Inflammatory macrophage treated with lipopolysaccharide for 4 hours (primary cell): ENCODE data around the gene INPP5D.
"Not testable (repeated sequence)": the region's sequence is repeated elsewhere in the genome, so short reads cannot be mapped to it uniquely, and the experiment has no call there.

Experiments used
- DNase-seq: peaks from one replicate; pipeline ENCODE4 v3.0.0-alpha.2; 2020

Gene INPP5D

GRCh38 chr2:233152541-233152940 lies 92.4 kb downstream of the INPP5D start:
- DNase-seq: no peak

- DNase-seq: no peak
These were observed 93.1 kb downstream of the INPP5D start for GRCh38 chr2:233153146-233153798.

GRCh38 chr2:233156001-233156400 lies 95.9 kb downstream of the INPP5D start:
- DNase-seq: no peak

- not testable (repeated sequence) for DNase-seq
These were observed 96.3 kb downstream of the INPP5D start for GRCh38 chr2:233156461-233156860.

GRCh38 chr2:233161730-233162129 lies 101.6 kb downstream of the INPP5D start:
- no peak for DNase-seq

- DNase-seq: no peak
These were observed 102.6 kb downstream of the INPP5D start for GRCh38 chr2:233162770-233163169.

- DNase-seq: no peak
These were observed 103.5 kb downstream of the INPP5D start for GRCh38 chr2:233163486-233164103.

- DNase-seq: peak; percentile 10
These were observed 104.0 kb downstream of the INPP5D start for GRCh38 chr2:233164128-233164635.

- no peak for DNase-seq
These were observed 104.8 kb downstream of the INPP5D start for GRCh38 chr2:233164967-233165366.

GRCh38 chr2:233165543-233165894 lies 105.4 kb downstream of the INPP5D start:
- DNase-seq: no peak

GRCh38 chr2:233165895-233166661 lies 105.9 kb downstream of the INPP5D start:
- DNase-seq: peak; percentile 77

- DNase-seq: no peak
These were observed 108.3 kb downstream of the INPP5D start for GRCh38 chr2:233168445-233168844.

- no peak for DNase-seq
These were observed 108.8 kb downstream of the INPP5D start for GRCh38 chr2:233168919-233169318.

GRCh38 chr2:233171344-233171743 lies 111.2 kb downstream of the INPP5D start:
- DNase-seq: no peak

- DNase-seq: no peak
These were observed 113.0 kb downstream of the INPP5D start for GRCh38 chr2:233173115-233173514.

- DNase-seq: no peak
These were observed 114.0 kb downstream of the INPP5D start for GRCh38 chr2:233174137-233174536.

- no peak for DNase-seq
These were observed 119.1 kb downstream of the INPP5D start for GRCh38 chr2:233178994-233179847.

- peak; percentile 28 for DNase-seq
These were observed 119.8 kb downstream of the INPP5D start for GRCh38 chr2:233179848-233180366.

- no peak for DNase-seq
These were observed 123.8 kb downstream of the INPP5D start for GRCh38 chr2:233183869-233184418.

- no peak for DNase-seq
These were observed 124.5 kb downstream of the INPP5D start for GRCh38 chr2:233184669-233185068.

GRCh38 chr2:233185330-233185729 lies 125.2 kb downstream of the INPP5D start:
- DNase-seq: peak; percentile 66

GRCh38 chr2:233185963-233186362 lies 125.8 kb downstream of the INPP5D start:
- peak; percentile 56 for DNase-seq
